Esophagus (tissue), 2 donors: ENCODE measurements around the gene RBP4. TPM values are rescaled to one million over a fixed set of nuclear protein-coding genes. Genes with fewer than 3 reads are reported as not detected.
A peak's percentile ranks its signal among the peaks of the same experiment; 100 is the strongest.

Experiments
- H3K27ac ChIP-seq, 2 donors: one replicate each; pipeline ENCODE4 v1.5.1; 2013; ENCODE audit warnings: low read depth in 2 of 2, mild to moderate bottlenecking in 2 of 2, inconsistent platforms in 1 of 2, low read length in 1 of 2, moderate library complexity in 1 of 2
- H3K27me3 ChIP-seq, 2 donors: one replicate each; pipeline ENCODE4 v1.6.1; 2013; ENCODE audit warnings: low read length in 2 of 2, control low read depth in 1 of 2, mild to moderate bottlenecking in 1 of 2; ENCODE audit not compliant: insufficient read depth in 2 of 2, control insufficient read depth in 1 of 2
- H3K36me3 ChIP-seq, 2 donors: one replicate each; pipeline ENCODE4 v1.6.1; 2013; ENCODE audit warnings: low read length in 1 of 2; ENCODE audit not compliant: control insufficient read depth in 2 of 2, insufficient read depth in 2 of 2
- H3K4me1 ChIP-seq, 2 donors: one replicate each; pipeline ENCODE4 v1.6.1; 2013; ENCODE audit warnings: low read length in 1 of 2; ENCODE audit not compliant: control insufficient read depth in 2 of 2, insufficient read depth in 2 of 2
- H3K4me3 ChIP-seq, 2 donors: one replicate each; pipeline ENCODE4 v1.5.1; 2013; ENCODE audit warnings: low read length in 2 of 2, mild to moderate bottlenecking in 2 of 2, low read depth in 1 of 2, moderate library complexity in 1 of 2
- H3K9me3 ChIP-seq, 2 donors: one replicate each; pipeline ENCODE4 v1.6.1; 2013; ENCODE audit warnings: mild to moderate bottlenecking in 2 of 2, low read depth in 1 of 2, low read length in 1 of 2, moderate library complexity in 1 of 2; ENCODE audit not compliant: control insufficient read depth in 2 of 2, insufficient read depth in 1 of 2
- WGBS, 2 donors: extraction: QIAGEN DNeasy Blood & Tissue Kit; methylation state at CpG; one replicate each; pipeline ENCODE4 v1.1.7; 2013; 5-methylcytosine and 5-hydroxymethylcytosine counted together
- polyA plus RNA-seq, 2 donors: library from polyadenylated mRNA; stranded (reverse); fragments of 200-250 nt; gene quantifications; one replicate each; pipeline ENCODE4 v1.2.3, GENCODE V29; 2013
- donor health status: healthy with polysubstance abuse.
- donor health status: Bipolar disorder and iron deficiency.

The RBP4 gene
- under 1 TPM; 0.14 to 0.47 TPM for polyA plus RNA-seq

GRCh38 chr10:93601146-93601773, at the start of gene RBP4:
TSS of gene RBP4 (minus strand) at chr10:93601235. CDS start at chr10:93601028, 207 bp downstream.
- H3K4me1 ChIP-seq: peaks cover 3 to 5% of the 10 kb centered on the region in 2 donors
- no peaks in the 10 kb centered on the region for H3K36me3 ChIP-seq
- H3K9me3 ChIP-seq: no peaks in the 10 kb centered on the region
- H3K4me3 ChIP-seq: peak within 1 kb of the TSS; percentile 9 to 26
- 3 to 4% methylated on average over 41 to 63 of the region's 63 CpGs for WGBS, 2 donors
- H3K27me3 ChIP-seq: peaks cover 10% of the 10 kb centered on the region in 2 donors
- H3K27ac ChIP-seq: no peak within 1 kb of the TSS

- WGBS, 2 donors: 88 to 91% methylated on average over 7 of the region's 7 CpGs
- Histone ChIP-seq H3K27ac (no peak overlapping the region), H3K4me3 (no peak overlapping the region), H3K4me1 (no peaks in the 10 kb centered on the region), H3K9me3 (peaks cover 0 to 2% of the 10 kb centered on the region in 2 donors), H3K36me3 (no peaks in the 10 kb centered on the region), H3K27me3 (no peaks in the 10 kb centered on the region)
Observed at GRCh38 chr10:93639791-93640190, 38.8 kb upstream of the RBP4 start.

- 74 to 75% methylated on average over 15 of the region's 15 CpGs for WGBS, 2 donors
- H3K4me3 ChIP-seq: no peak overlapping the region
- H3K36me3 ChIP-seq: no peaks in the 10 kb centered on the region
- H3K27ac ChIP-seq: no peak overlapping the region
- H3K4me1 ChIP-seq: no peaks in the 10 kb centered on the region
- no peaks in the 10 kb centered on the region for H3K27me3 ChIP-seq
- H3K9me3 ChIP-seq: no peaks in the 10 kb centered on the region
Observed at GRCh38 chr10:93630625-93631557, 29.9 kb upstream of the RBP4 start.

GRCh38 chr10:93629647-93630305, 28.7 kb upstream of the RBP4 start:
- no peaks in the 10 kb centered on the region for H3K27me3 ChIP-seq
- WGBS, 2 donors: 56 to 58% methylated on average over 7 of the region's 7 CpGs
- H3K4me1 ChIP-seq: no peaks in the 10 kb centered on the region
- H3K9me3 ChIP-seq: no peaks in the 10 kb centered on the region
- no peaks in the 10 kb centered on the region for H3K36me3 ChIP-seq
- no peak overlapping the region for H3K27ac ChIP-seq
- no peak overlapping the region for H3K4me3 ChIP-seq

- 75 to 80% methylated on average over 4 of the region's 4 CpGs for WGBS, 2 donors
- Histone ChIP-seq H3K9me3 (no peaks in the 10 kb centered on the region), H3K36me3 (no peaks in the 10 kb centered on the region), H3K4me3 (no peak overlapping the region), H3K4me1 (no peaks in the 10 kb centered on the region), H3K27ac (no peak overlapping the region), H3K27me3 (no peaks in the 10 kb centered on the region)
Observed at GRCh38 chr10:93628858-93629257, 27.8 kb upstream of the RBP4 start.

- no peaks in the 10 kb centered on the region for H3K9me3 ChIP-seq
- 79 to 93% methylated on average over 1 of the region's 1 CpG for WGBS, 2 donors
Observed at GRCh38 chr10:93622942-93623341, 21.9 kb upstream of the RBP4 start.

GRCh38 chr10:93620925-93621324, 19.9 kb upstream of the RBP4 start:
- H3K9me3 ChIP-seq: no peaks in the 10 kb centered on the region
- no peaks in the 10 kb centered on the region for H3K27me3 ChIP-seq
- no peak overlapping the region for H3K4me3 ChIP-seq
- WGBS, 2 donors: 73 to 77% methylated on average over 7 of the region's 7 CpGs
- no peak overlapping the region for H3K27ac ChIP-seq
- no peaks in the 10 kb centered on the region for H3K36me3 ChIP-seq
- no peaks in the 10 kb centered on the region for H3K4me1 ChIP-seq

More at GRCh38 chr10:93622942-93623341, 21.9 kb upstream of the RBP4 start:
- no peaks in the 10 kb centered on the region for H3K4me1 ChIP-seq
- no peaks in the 10 kb centered on the region for H3K27me3 ChIP-seq
- no peak overlapping the region for H3K4me3 ChIP-seq
- no peak overlapping the region for H3K27ac ChIP-seq
- H3K36me3 ChIP-seq: no peaks in the 10 kb centered on the region

- H3K36me3 ChIP-seq: no peaks in the 10 kb centered on the region
- no peak overlapping the region for H3K27ac ChIP-seq
- no peak overlapping the region for H3K4me3 ChIP-seq
- no peaks in the 10 kb centered on the region for H3K9me3 ChIP-seq
- H3K4me1 ChIP-seq: no peaks in the 10 kb centered on the region
- H3K27me3 ChIP-seq: no peaks in the 10 kb centered on the region
- WGBS, 2 donors: 69 to 72% methylated on average over 9 of the region's 9 CpGs
Observed at GRCh38 chr10:93615576-93616235, 14.7 kb upstream of the RBP4 start.
